Osteoblast (primary cell): ENCODE results near the gene PTPRN2. TPM values are rescaled to one million over a fixed set of nuclear protein-coding genes. Genes with fewer than 3 reads are reported as not detected.
A peak's percentile ranks its signal among the peaks of the same experiment; 100 is the strongest.

Experiments
- DNase-seq: peaks from one replicate; pipeline ENCODE4 v3.0.0; 2011; ENCODE audit warnings: low spot score, mixed read lengths; ENCODE audit not compliant: insufficient read length; ENCODE audit errors: missing footprints
- H2AFZ ChIP-seq: 2 replicates; pipeline ENCODE4 v1.6.0; 2011; ENCODE audit warnings: mild to moderate bottlenecking, low read length
- H3K27ac ChIP-seq: 2 replicates; pipeline ENCODE4 v1.5.1; 2011; ENCODE audit warnings: mild to moderate bottlenecking, low read depth, low read length, moderate library complexity
- H3K27me3 ChIP-seq: 2 replicates; pipeline ENCODE4 v1.6.0; 2012; ENCODE audit warnings: mild to moderate bottlenecking, control low read depth, inconsistent platforms, low read length, moderate library complexity; ENCODE audit not compliant: insufficient read depth
- H3K36me3 ChIP-seq: 2 replicates; pipeline ENCODE4 v1.5.1; 2011; ENCODE audit warnings: mild to moderate bottlenecking, low read length, control low read depth, moderate library complexity; ENCODE audit not compliant: insufficient read depth
- H3K4me1 ChIP-seq: 2 replicates; pipeline ENCODE4 v1.5.1; 2011; ENCODE audit warnings: mild to moderate bottlenecking, low read length, control low read depth, moderate library complexity; ENCODE audit not compliant: insufficient read depth
- H3K4me2 ChIP-seq: 2 replicates; pipeline ENCODE4 v1.6.0; 2011; ENCODE audit warnings: mild to moderate bottlenecking, low read length; ENCODE audit not compliant: insufficient read depth
- H3K4me3 ChIP-seq: fragments of 200-600 bp; sonication (generic); 3 replicates; pipeline ENCODE4 v1.5.1; 2012; ENCODE audit warnings: mild to moderate bottlenecking, low read length, inconsistent platforms; ENCODE audit not compliant: insufficient read depth
- H3K79me2 ChIP-seq: 2 replicates; pipeline ENCODE4 v1.6.0; 2012; ENCODE audit warnings: mild to moderate bottlenecking, low read length, control low read depth, inconsistent platforms; ENCODE audit not compliant: insufficient read depth
- H3K9me3 ChIP-seq: 2 replicates; pipeline ENCODE4 v1.5.1; 2011; ENCODE audit warnings: low read depth, low read length, control low read depth
- H4K20me1 ChIP-seq: 2 replicates; pipeline ENCODE4 v1.6.0; 2012; ENCODE audit warnings: mild to moderate bottlenecking, low read length, control low read depth; ENCODE audit not compliant: insufficient read depth
- CTCF ChIP-seq: IDR thresholded peaks from 2 replicates; pipeline ENCODE4 v1.5.1; 2011; ENCODE audit warnings: mild to moderate bottlenecking, low read depth, low read length, moderate library complexity; ENCODE audit errors: extremely low read depth
- total RNA-seq: library from RNA; depleted of rRNA; stranded (reverse); fragments of >200 nt; gene quantifications from 2 replicates; pipeline ENCODE4 v1.2.3, GENCODE V29; 2012

PTPRN2 gene
- total RNA-seq, 1 donor, result 0.36 TPM

DNA sequence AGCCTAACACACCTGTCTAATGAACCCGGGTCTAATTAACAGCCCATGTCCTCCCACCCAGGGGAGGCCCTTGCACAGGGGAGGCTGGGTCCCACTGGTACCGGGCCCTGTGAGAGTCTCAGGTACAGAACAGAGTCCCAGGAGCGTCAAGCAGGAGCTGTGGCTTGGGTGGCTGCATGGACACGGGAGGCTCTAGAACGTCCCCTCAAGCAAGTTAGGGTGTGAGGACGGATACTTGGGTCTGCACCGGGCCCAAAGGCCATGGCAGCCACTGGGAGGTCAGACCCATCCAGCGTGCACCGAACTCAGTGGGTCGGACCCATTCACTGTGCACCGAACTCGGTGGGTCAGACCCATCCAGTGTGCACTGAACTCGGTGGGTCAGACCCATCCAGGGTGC, 941.1 kb downstream of the PTPRN2 start:
- H3K36me3 ChIP-seq, result no peaks in the 10 kb centered on the region
- TF ChIP-seq CTCF, result no peak

DNA sequence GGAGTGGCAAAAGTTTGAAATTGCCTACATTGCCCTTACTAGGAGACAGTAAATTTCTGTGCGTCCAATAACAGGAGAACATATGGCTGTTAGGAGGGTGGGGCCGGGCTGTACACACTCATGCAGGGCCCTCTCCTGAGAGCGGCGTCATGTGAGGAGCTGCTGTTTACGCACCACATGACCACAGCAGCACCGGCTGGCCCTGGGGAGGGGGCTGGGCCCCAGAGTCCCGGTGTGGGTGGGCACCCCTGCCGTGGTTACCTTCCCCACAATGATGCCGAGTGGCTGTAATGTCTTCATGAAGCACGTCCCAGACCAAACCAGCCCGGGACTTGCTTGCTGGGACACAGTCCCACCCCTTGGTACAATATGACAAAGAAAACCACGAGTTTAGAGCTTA, 942.1 kb downstream of the PTPRN2 start:
- Histone ChIP-seq H3K4me2 (no peak overlapping the region), H3K4me3 (no peak overlapping the region), H3K9me3 (peaks cover 3% of the 10 kb centered on the region), H3K27ac (no peak overlapping the region), H4K20me1 (no peaks in the 10 kb centered on the region), H2AFZ (no peak overlapping the region), H3K79me2 (no peaks in the 10 kb centered on the region), H3K27me3 (no peaks in the 10 kb centered on the region), H3K36me3 (no peaks in the 10 kb centered on the region), H3K4me1 (no peaks in the 10 kb centered on the region)
- DNase-seq, result peak; percentile 49
- TF ChIP-seq CTCF, result no peak

More for the DNA sequence above, 941.1 kb downstream of the PTPRN2 start:
- no peaks in the 10 kb centered on the region for H3K4me1 ChIP-seq
- H4K20me1 ChIP-seq, result no peaks in the 10 kb centered on the region
- H3K4me2 ChIP-seq, result no peak overlapping the region
- no peak overlapping the region for H2AFZ ChIP-seq
- peak; percentile 39 for DNase-seq
- H3K4me3 ChIP-seq, result no peak overlapping the region
- no peaks in the 10 kb centered on the region for H3K79me2 ChIP-seq
- H3K27me3 ChIP-seq, result no peaks in the 10 kb centered on the region
- H3K9me3 ChIP-seq, result peaks cover 2% of the 10 kb centered on the region
- no peak overlapping the region for H3K27ac ChIP-seq

GRCh38 chr7:157644946-157645345, 942.7 kb downstream of the PTPRN2 start:
- Histone ChIP-seq H3K79me2 (no peaks in the 10 kb centered on the region), H3K4me2 (no peak overlapping the region), H2AFZ (no peak overlapping the region), H3K27me3 (no peaks in the 10 kb centered on the region), H3K4me3 (no peak overlapping the region), H4K20me1 (no peaks in the 10 kb centered on the region), H3K4me1 (no peaks in the 10 kb centered on the region), H3K27ac (no peak overlapping the region), H3K36me3 (no peaks in the 10 kb centered on the region), H3K9me3 (peaks cover 3% of the 10 kb centered on the region)
- no peak for TF ChIP-seq CTCF
- peak; percentile 68 for DNase-seq

DNA sequence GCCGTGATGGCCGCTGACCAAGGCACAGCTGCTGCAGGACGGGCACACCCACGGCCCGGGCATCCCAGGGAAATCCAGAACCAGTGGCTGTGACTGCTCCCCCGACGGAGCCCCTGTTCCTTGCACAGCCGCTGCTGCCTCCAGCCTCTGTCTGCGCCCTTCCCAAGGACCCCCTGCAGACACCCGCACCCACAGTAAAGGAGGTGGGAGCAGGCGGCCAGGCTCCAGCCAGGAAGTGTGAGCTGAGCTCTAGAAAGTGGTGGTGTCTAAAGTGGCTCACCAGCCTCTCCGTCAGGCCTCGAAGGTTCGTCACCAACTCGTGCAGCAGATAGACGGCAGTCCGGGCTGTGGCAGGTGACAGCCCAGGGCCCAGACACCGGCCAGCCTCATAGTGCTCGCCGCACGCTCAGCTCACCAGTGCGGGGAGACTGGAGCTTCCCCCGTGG, 944.1 kb downstream of the PTPRN2 start:
- no peak for TF ChIP-seq CTCF
- Histone ChIP-seq H4K20me1 (no peaks in the 10 kb centered on the region), H3K9me3 (peaks cover 6% of the 10 kb centered on the region), H3K27me3 (no peaks in the 10 kb centered on the region), H3K79me2 (no peaks in the 10 kb centered on the region), H2AFZ (no peak overlapping the region), H3K4me2 (no peak overlapping the region), H3K27ac (no peak overlapping the region), H3K36me3 (no peaks in the 10 kb centered on the region), H3K4me1 (no peaks in the 10 kb centered on the region), H3K4me3 (no peak overlapping the region)
- DNase-seq, result peak; percentile 81
